Measurements from ENCODE around the gene GNS.
"Not testable (repeated sequence)": the region's sequence is repeated elsewhere in the genome, so short reads cannot be mapped to it uniquely, and the experiment has no call there.

GNS gene

GRCh38 chr12:64691795-64692583, 67.2 kb downstream of the GNS start:
- Histone ChIP-seq H3K9me3 (ENCODE audit: control insufficient read depth in 1 of 2, low read length in 2 of 2) (no peaks in the 10 kb centered on the region), H3K4me1 (ENCODE audit: control insufficient read depth in 1 of 2, insufficient read depth in 2 of 2, low read length in 2 of 2) (peaks cover 0 to 7% of the 10 kb centered on the region in 2 donors), H3K27ac (ENCODE audit: low read depth, low read length) (no peak overlapping the region), H3K9ac (ENCODE audit: low read depth in 1 of 2, low read length in 2 of 2) (no peak overlapping the region), H3K36me3 (ENCODE audit: control insufficient read depth in 1 of 2, insufficient read depth in 2 of 2, low read length in 2 of 2) (peaks cover 8 to 42% of the 10 kb centered on the region in 2 donors), H3K27me3 (ENCODE audit: control insufficient read depth in 1 of 2, insufficient read depth in 2 of 2, low read length in 2 of 2) (no peaks in the 10 kb centered on the region), H3K4me3 (ENCODE audit: low read depth in 1 of 2, low read length in 2 of 2) (no peak overlapping the region)

GRCh38 chr12:64691227-64691794, 67.9 kb downstream of the GNS start:
- H3K4me3 ChIP-seq (ENCODE audit: low read depth in 1 of 2, low read length in 2 of 2) = no peak overlapping the region
- peaks cover 0 to 7% of the 10 kb centered on the region in 2 donors for H3K4me1 ChIP-seq (ENCODE audit: control insufficient read depth in 1 of 2, insufficient read depth in 2 of 2, low read length in 2 of 2)
- no peaks in the 10 kb centered on the region for H3K9me3 ChIP-seq (ENCODE audit: control insufficient read depth in 1 of 2, low read length in 2 of 2)
- no peak overlapping the region for H3K27ac ChIP-seq (ENCODE audit: low read depth, low read length)
- peaks cover 7 to 42% of the 10 kb centered on the region in 2 donors for H3K36me3 ChIP-seq (ENCODE audit: control insufficient read depth in 1 of 2, insufficient read depth in 2 of 2, low read length in 2 of 2)
- no peak overlapping the region for H3K9ac ChIP-seq (ENCODE audit: low read depth in 1 of 2, low read length in 2 of 2)
- H3K27me3 ChIP-seq (ENCODE audit: control insufficient read depth in 1 of 2, insufficient read depth in 2 of 2, low read length in 2 of 2) = no peaks in the 10 kb centered on the region

- not testable (repeated sequence) for H3K4me1 ChIP-seq (ENCODE audit: control insufficient read depth in 1 of 2, insufficient read depth in 2 of 2, low read length in 2 of 2); H3K9me3 ChIP-seq (ENCODE audit: control insufficient read depth in 1 of 2, low read length in 2 of 2); H3K27ac ChIP-seq (ENCODE audit: low read depth, low read length); H3K27me3 ChIP-seq (ENCODE audit: control insufficient read depth in 1 of 2, insufficient read depth in 2 of 2, low read length in 2 of 2); H3K4me3 ChIP-seq (ENCODE audit: low read depth in 1 of 2, low read length in 2 of 2); H3K9ac ChIP-seq (ENCODE audit: low read depth in 1 of 2, low read length in 2 of 2)
- H3K36me3 ChIP-seq (ENCODE audit: control insufficient read depth in 1 of 2, insufficient read depth in 2 of 2, low read length in 2 of 2) = peaks cover 1 to 42% of the 10 kb centered on the region in 2 donors
These were observed 69.0 kb downstream of the GNS start for GRCh38 chr12:64690236-64690635.

- Histone ChIP-seq H3K4me3 (ENCODE audit: low read depth in 1 of 2, low read length in 2 of 2) (no peak overlapping the region), H3K27ac (ENCODE audit: low read depth, low read length) (no peak overlapping the region), H3K4me1 (ENCODE audit: control insufficient read depth in 1 of 2, insufficient read depth in 2 of 2, low read length in 2 of 2) (peaks cover 0 to 5% of the 10 kb centered on the region in 2 donors), H3K9ac (ENCODE audit: low read depth in 1 of 2, low read length in 2 of 2) (no peak overlapping the region), H3K9me3 (ENCODE audit: control insufficient read depth in 1 of 2, low read length in 2 of 2) (no peaks in the 10 kb centered on the region), H3K27me3 (ENCODE audit: control insufficient read depth in 1 of 2, insufficient read depth in 2 of 2, low read length in 2 of 2) (no peaks in the 10 kb centered on the region), H3K36me3 (ENCODE audit: control insufficient read depth in 1 of 2, insufficient read depth in 2 of 2, low read length in 2 of 2) (peaks cover 0 to 31% of the 10 kb centered on the region in 2 donors)
These were observed 70.5 kb downstream of the GNS start for GRCh38 chr12:64688715-64689114.

- peaks cover 5 to 10% of the 10 kb centered on the region in 2 donors for H3K4me1 ChIP-seq (ENCODE audit: control insufficient read depth in 1 of 2, insufficient read depth in 2 of 2, low read length in 2 of 2)
- H3K36me3 ChIP-seq (ENCODE audit: control insufficient read depth in 1 of 2, insufficient read depth in 2 of 2, low read length in 2 of 2) = peaks cover 0 to 31% of the 10 kb centered on the region in 2 donors
- no peaks in the 10 kb centered on the region for H3K27me3 ChIP-seq (ENCODE audit: control insufficient read depth in 1 of 2, insufficient read depth in 2 of 2, low read length in 2 of 2)
- no peak overlapping the region for H3K27ac ChIP-seq (ENCODE audit: low read depth, low read length)
- no peak overlapping the region for H3K9ac ChIP-seq (ENCODE audit: low read depth in 1 of 2, low read length in 2 of 2)
- no peaks in the 10 kb centered on the region for H3K9me3 ChIP-seq (ENCODE audit: control insufficient read depth in 1 of 2, low read length in 2 of 2)
- H3K4me3 ChIP-seq (ENCODE audit: low read depth in 1 of 2, low read length in 2 of 2) = no peak overlapping the region
These were observed 71.0 kb downstream of the GNS start for GRCh38 chr12:64688219-64688618.

- H3K4me3 ChIP-seq (ENCODE audit: low read depth in 1 of 2, low read length in 2 of 2) = no peak overlapping the region
- H3K4me1 ChIP-seq (ENCODE audit: control insufficient read depth in 1 of 2, insufficient read depth in 2 of 2, low read length in 2 of 2) = peaks cover 9 to 14% of the 10 kb centered on the region in 2 donors
- no peaks in the 10 kb centered on the region for H3K27me3 ChIP-seq (ENCODE audit: control insufficient read depth in 1 of 2, insufficient read depth in 2 of 2, low read length in 2 of 2)
- H3K9me3 ChIP-seq (ENCODE audit: control insufficient read depth in 1 of 2, low read length in 2 of 2) = no peaks in the 10 kb centered on the region
- H3K27ac ChIP-seq (ENCODE audit: low read depth, low read length) = no peak overlapping the region
- H3K9ac ChIP-seq (ENCODE audit: low read depth in 1 of 2, low read length in 2 of 2) = no peak overlapping the region
- peaks cover 0 to 27% of the 10 kb centered on the region in 2 donors for H3K36me3 ChIP-seq (ENCODE audit: control insufficient read depth in 1 of 2, insufficient read depth in 2 of 2, low read length in 2 of 2)
These were observed 71.4 kb downstream of the GNS start for GRCh38 chr12:64687816-64688215.

GRCh38 chr12:64685605-64686004, 73.6 kb downstream of the GNS start:
- peaks cover 22 to 29% of the 10 kb centered on the region in 2 donors for H3K4me1 ChIP-seq (ENCODE audit: control insufficient read depth in 1 of 2, insufficient read depth in 2 of 2, low read length in 2 of 2)
- no peaks in the 10 kb centered on the region for H3K27me3 ChIP-seq (ENCODE audit: control insufficient read depth in 1 of 2, insufficient read depth in 2 of 2, low read length in 2 of 2)
- no peak overlapping the region for H3K4me3 ChIP-seq (ENCODE audit: low read depth in 1 of 2, low read length in 2 of 2)
- no peak overlapping the region for H3K27ac ChIP-seq (ENCODE audit: low read depth, low read length)
- no peak overlapping the region for H3K9ac ChIP-seq (ENCODE audit: low read depth in 1 of 2, low read length in 2 of 2)
- no peaks in the 10 kb centered on the region for H3K9me3 ChIP-seq (ENCODE audit: control insufficient read depth in 1 of 2, low read length in 2 of 2)
- peaks cover 0 to 20% of the 10 kb centered on the region in 2 donors for H3K36me3 ChIP-seq (ENCODE audit: control insufficient read depth in 1 of 2, insufficient read depth in 2 of 2, low read length in 2 of 2)

- no peak overlapping the region for H3K4me3 ChIP-seq (ENCODE audit: low read depth in 1 of 2, low read length in 2 of 2)
- H3K4me1 ChIP-seq (ENCODE audit: control insufficient read depth in 1 of 2, insufficient read depth in 2 of 2, low read length in 2 of 2) = peaks cover 27 to 33% of the 10 kb centered on the region in 2 donors
- no peaks in the 10 kb centered on the region for H3K27me3 ChIP-seq (ENCODE audit: control insufficient read depth in 1 of 2, insufficient read depth in 2 of 2, low read length in 2 of 2)
- H3K27ac ChIP-seq (ENCODE audit: low read depth, low read length) = no peak overlapping the region
- no peaks in the 10 kb centered on the region for H3K9me3 ChIP-seq (ENCODE audit: control insufficient read depth in 1 of 2, low read length in 2 of 2)
- no peak overlapping the region for H3K9ac ChIP-seq (ENCODE audit: low read depth in 1 of 2, low read length in 2 of 2)
- peaks cover 0 to 20% of the 10 kb centered on the region in 2 donors for H3K36me3 ChIP-seq (ENCODE audit: control insufficient read depth in 1 of 2, insufficient read depth in 2 of 2, low read length in 2 of 2)
These were observed 74.2 kb downstream of the GNS start for GRCh38 chr12:64685050-64685449.

GRCh38 chr12:64683816-64684543, 75.2 kb downstream of the GNS start:
- Histone ChIP-seq H3K9ac (ENCODE audit: low read depth in 1 of 2, low read length in 2 of 2) (no peak overlapping the region), H3K27me3 (ENCODE audit: control insufficient read depth in 1 of 2, insufficient read depth in 2 of 2, low read length in 2 of 2) (no peaks in the 10 kb centered on the region), H3K27ac (ENCODE audit: low read depth, low read length) (no peak overlapping the region), H3K36me3 (ENCODE audit: control insufficient read depth in 1 of 2, insufficient read depth in 2 of 2, low read length in 2 of 2) (peaks cover 0 to 20% of the 10 kb centered on the region in 2 donors), H3K9me3 (ENCODE audit: control insufficient read depth in 1 of 2, low read length in 2 of 2) (no peaks in the 10 kb centered on the region), H3K4me3 (ENCODE audit: low read depth in 1 of 2, low read length in 2 of 2) (no peak overlapping the region), H3K4me1 (ENCODE audit: control insufficient read depth in 1 of 2, insufficient read depth in 2 of 2, low read length in 2 of 2) (peaks cover 35 to 43% of the 10 kb centered on the region in 2 donors)

Measured in duodenal mucosa (tissue), 2 donors.